GM20000 (cell line): Measurements from ENCODE around the gene RNPEPL1.

Source experiments
- DNase-seq: peaks from one replicate; pipeline ENCODE4 v3.0.0; 2012; ENCODE audit warnings: low spot score
- CTCF ChIP-seq: IDR thresholded peaks from 2 replicates; pipeline ENCODE4 v1.5.1; 2012; ENCODE audit warnings: mild to moderate bottlenecking, control low read depth; ENCODE audit errors: extremely low read depth, missing control alignments

RNPEPL1 gene

GRCh38 chr2:240573516-240574385, 5.5 kb downstream of the RNPEPL1 start:
- TF ChIP-seq CTCF, result no peak
- DNase-seq, result no peak

- TF ChIP-seq CTCF, result no peak
- no peak for DNase-seq
These were observed 6.3 kb downstream of the RNPEPL1 start for GRCh38 chr2:240574386-240575100.

- no peak for TF ChIP-seq CTCF
- DNase-seq, result no peak
These were observed 7.0 kb downstream of the RNPEPL1 start for GRCh38 chr2:240575101-240575965.

- no peak for DNase-seq
- TF ChIP-seq CTCF, result no peak
These were observed 7.8 kb downstream of the RNPEPL1 start for GRCh38 chr2:240576036-240576435.

- no peak for TF ChIP-seq CTCF
- no peak for DNase-seq
These were observed 8.3 kb downstream of the RNPEPL1 start for GRCh38 chr2:240576436-240577205.

GRCh38 chr2:240577281-240578109, 9.2 kb downstream of the RNPEPL1 start:
- no peak for DNase-seq
- no peak for TF ChIP-seq CTCF
